OCI-LY3 (cell line): ENCODE measurements around the gene CDCP2.

Experiments
- H2AFZ ChIP-seq: fragments of 200-600, 300-600 bp; shearing (Covaris generic); 2 replicates; pipeline ENCODE4 v1.6.0; 2014; ENCODE audit warnings: antibody characterized with exemption, low read depth, low read length
- H3K27ac ChIP-seq: fragments of 200-600, 300-600 bp; sonication (generic); 2 replicates; pipeline ENCODE4 v1.5.1; 2014; ENCODE audit warnings: mild to moderate bottlenecking, low read length, moderate library complexity, mixed read lengths
- H3K27me3 ChIP-seq: fragments of 200-600, 300-600 bp; sonication (generic); 2 replicates; pipeline ENCODE4 v1.6.1; 2014; ENCODE audit warnings: low read depth, low read length, mixed read lengths
- H3K36me3 ChIP-seq: fragments of 200-600, 300-600 bp; sonication (generic); replicated peaks from 2 replicates; pipeline ENCODE3; 2014; ENCODE audit warnings: low read depth, low read length, mixed read lengths
- H3K4me1 ChIP-seq: fragments of 300-600, 200-600 bp; sonication (generic); 2 replicates; pipeline ENCODE4 v1.6.1; 2014; ENCODE audit warnings: low read length, mixed read lengths
- H3K4me2 ChIP-seq: fragments of 200-600, 300-600 bp; sonication (generic); 2 replicates; pipeline ENCODE4 v1.6.1; 2014; ENCODE audit warnings: low read length, mixed read lengths
- H3K4me3 ChIP-seq: fragments of 300-600, 200-600 bp; sonication (generic); 2 replicates; pipeline ENCODE4 v1.5.1; 2014; ENCODE audit warnings: antibody characterized with exemption, mild to moderate bottlenecking, low read length, moderate library complexity
- H3K79me2 ChIP-seq: fragments of 300-600, 200-600 bp; shearing (Covaris generic); 2 replicates; pipeline ENCODE4 v1.6.1; 2014; ENCODE audit warnings: mild to moderate bottlenecking, low read length, mixed read lengths
- H3K9ac ChIP-seq: fragments of 300-600, 200-600 bp; shearing (Covaris generic); 2 replicates; pipeline ENCODE4 v1.6.0; 2014; ENCODE audit warnings: mild to moderate bottlenecking, low read length, moderate library complexity
- H3K9me3 ChIP-seq: fragments of 200-600, 300-600 bp; shearing (Covaris generic); 2 replicates; pipeline ENCODE4 v1.6.1; 2014; ENCODE audit warnings: low read length, mixed read lengths; ENCODE audit not compliant: insufficient read depth
- H4K20me1 ChIP-seq: fragments of 200-600, 300-600 bp; sonication (generic); 2 replicates; pipeline ENCODE4 v1.6.1; 2016; ENCODE audit warnings: low read length, mixed read lengths; ENCODE audit not compliant: insufficient read depth
- CTCF ChIP-seq: fragments of 200-600, 300-600 bp; sonication (generic); IDR thresholded peaks from 2 replicates; pipeline ENCODE4 v1.5.1; 2014; ENCODE audit warnings: antibody characterized with exemption, low read length, low read depth
- EZH2phosphoT487 ChIP-seq: fragments of 200-600 bp; shearing (Covaris generic); IDR thresholded peaks from 2 replicates; pipeline ENCODE4 v1.6.1; 2018; ENCODE audit warnings: antibody characterized with exemption, mixed run types, low read depth

The CDCP2 gene

GRCh38 chr1:54114955-54115354 is 37.8 kb downstream of the CDCP2 start:
- Histone ChIP-seq H3K27ac (no peak overlapping the region), H2AFZ (no peak overlapping the region), H3K9ac (no peak overlapping the region), H3K4me1 (no peaks in the 10 kb centered on the region), H4K20me1 (no peaks in the 10 kb centered on the region), H3K4me2 (no peak overlapping the region), H3K36me3 (no peaks in the 10 kb centered on the region), H3K27me3 (no peaks in the 10 kb centered on the region), H3K9me3 (no peaks in the 10 kb centered on the region), H3K79me2 (no peaks in the 10 kb centered on the region), H3K4me3 (no peak overlapping the region)
- TF ChIP-seq EZH2phosphoT487 (no peak), CTCF (no peak)

GRCh38 chr1:54114001-54114400 is 38.8 kb downstream of the CDCP2 start:
- no peaks in the 10 kb centered on the region for H4K20me1 ChIP-seq
- TF ChIP-seq EZH2phosphoT487 (no peak), CTCF (no peak)
- no peak overlapping the region for H3K4me3 ChIP-seq
- H3K27ac ChIP-seq: no peak overlapping the region
- no peak overlapping the region for H3K4me2 ChIP-seq
- no peak overlapping the region for H2AFZ ChIP-seq
- no peaks in the 10 kb centered on the region for H3K27me3 ChIP-seq
- H3K9me3 ChIP-seq: no peaks in the 10 kb centered on the region
- no peaks in the 10 kb centered on the region for H3K4me1 ChIP-seq
- H3K9ac ChIP-seq: no peak overlapping the region
- H3K79me2 ChIP-seq: no peaks in the 10 kb centered on the region
- no peaks in the 10 kb centered on the region for H3K36me3 ChIP-seq

GRCh38 chr1:54112705-54113368 is 40.0 kb downstream of the CDCP2 start:
- no peaks in the 10 kb centered on the region for H3K36me3 ChIP-seq
- no peaks in the 10 kb centered on the region for H4K20me1 ChIP-seq
- H3K27me3 ChIP-seq: no peaks in the 10 kb centered on the region
- H3K27ac ChIP-seq: no peak overlapping the region
- no peaks in the 10 kb centered on the region for H3K4me1 ChIP-seq
- no peak overlapping the region for H3K4me3 ChIP-seq
- no peaks in the 10 kb centered on the region for H3K9me3 ChIP-seq
- no peaks in the 10 kb centered on the region for H3K79me2 ChIP-seq
- no peak overlapping the region for H2AFZ ChIP-seq
- H3K4me2 ChIP-seq: no peak overlapping the region
- TF ChIP-seq CTCF (no peak), EZH2phosphoT487 (no peak)
- H3K9ac ChIP-seq: no peak overlapping the region

GRCh38 chr1:54112027-54112426 is 40.8 kb downstream of the CDCP2 start:
- Histone ChIP-seq H3K27ac (no peak overlapping the region), H3K9ac (no peak overlapping the region), H3K4me2 (no peak overlapping the region), H2AFZ (no peak overlapping the region), H3K9me3 (no peaks in the 10 kb centered on the region), H3K4me1 (no peaks in the 10 kb centered on the region), H3K4me3 (no peak overlapping the region), H4K20me1 (no peaks in the 10 kb centered on the region), H3K36me3 (no peaks in the 10 kb centered on the region), H3K79me2 (no peaks in the 10 kb centered on the region), H3K27me3 (no peaks in the 10 kb centered on the region)
- TF ChIP-seq CTCF (no peak), EZH2phosphoT487 (no peak)
